HG02623 (cell line): ENCODE results near the gene BHLHE23.

Source experiments
- ATAC-seq: cut with Tn5 transposase; IDR thresholded peaks from one replicate; pipeline ENCODE4 v1.9.1; 2021; ENCODE audit warnings: moderate library complexity; ENCODE audit not compliant: unreplicated experiment

Gene BHLHE23

DNA sequence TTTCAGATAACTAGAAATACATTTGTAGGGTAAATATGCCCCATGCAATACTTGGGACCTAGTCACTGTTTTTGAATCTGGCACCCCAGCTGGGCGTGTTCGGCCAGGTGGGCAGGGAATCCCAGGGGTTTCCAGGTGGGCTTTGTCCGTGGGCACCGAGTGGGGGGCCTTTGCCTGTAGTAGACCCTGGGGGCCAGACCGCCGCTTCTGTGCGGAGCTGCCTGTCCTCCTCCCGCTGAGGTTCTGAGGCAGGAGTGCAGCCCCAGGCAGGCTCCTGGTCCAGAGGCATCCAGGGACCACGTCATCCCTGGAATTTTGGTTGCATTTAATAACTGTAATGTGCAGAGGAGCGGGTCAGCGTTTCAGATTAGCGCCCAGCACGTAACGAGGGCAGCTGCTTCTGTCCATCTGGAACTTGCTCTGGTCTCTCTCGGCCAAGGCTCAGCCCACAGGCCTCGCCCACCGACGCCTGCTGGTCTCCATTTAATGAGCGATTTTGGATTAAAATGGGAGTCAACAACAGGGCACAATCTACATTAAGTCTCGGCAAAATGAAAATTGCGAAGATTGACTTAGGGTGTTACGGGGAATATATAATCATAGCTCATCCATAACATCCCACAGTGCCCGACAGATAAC lies 12.8 kb downstream of the BHLHE23 start:
- ATAC-seq: no peak

DNA sequence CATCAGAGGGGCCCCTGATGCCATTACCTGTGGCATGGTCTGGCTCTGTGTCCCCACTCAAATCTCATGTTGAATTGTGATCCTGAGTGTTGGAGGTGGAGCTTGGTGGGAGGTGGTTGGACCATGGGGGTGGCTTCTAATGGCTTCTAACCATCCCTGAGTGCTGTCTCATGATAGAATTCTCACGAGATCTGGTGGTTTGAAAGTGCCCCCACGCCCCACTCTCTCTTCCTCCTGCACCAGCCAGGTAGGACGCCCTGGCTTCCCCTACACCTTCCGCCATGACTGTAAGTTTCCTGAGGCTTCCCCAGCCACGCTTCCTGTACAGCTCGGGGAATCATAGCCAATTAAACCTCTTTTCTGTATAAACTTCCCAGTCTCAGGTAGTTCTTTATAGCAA lies 14.9 kb downstream of the BHLHE23 start:
- no peak for ATAC-seq

DNA sequence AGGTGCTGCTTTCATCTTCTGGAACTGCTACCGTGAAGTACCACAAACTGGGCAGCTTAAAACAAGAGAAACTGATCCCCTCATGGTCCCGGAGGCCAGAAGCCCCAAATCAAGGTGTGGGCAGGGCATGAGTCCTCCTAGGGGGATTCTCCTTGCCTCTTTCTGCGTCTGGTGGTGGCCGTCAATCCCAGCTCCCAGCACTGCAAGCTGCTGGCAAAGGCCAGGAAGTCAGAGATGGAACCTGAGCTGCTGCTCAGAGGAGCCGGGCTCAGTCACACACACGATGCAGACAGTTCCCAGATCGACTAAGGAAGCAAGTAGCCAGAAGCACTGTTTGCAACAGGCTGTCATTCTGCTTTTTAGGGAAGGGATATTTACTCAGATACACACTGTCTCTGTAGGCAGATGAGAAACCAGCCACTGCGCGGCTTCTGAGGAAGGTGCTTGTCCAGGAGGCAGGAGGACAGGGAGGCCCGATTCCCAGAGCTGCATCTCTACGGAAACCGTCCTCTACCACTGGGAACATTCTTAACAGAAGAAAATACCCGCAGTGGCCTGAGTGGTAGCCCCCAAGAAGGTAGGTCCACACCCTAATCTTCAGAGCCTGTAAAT lies 15.5 kb downstream of the BHLHE23 start:
- ATAC-seq: no peak

DNA sequence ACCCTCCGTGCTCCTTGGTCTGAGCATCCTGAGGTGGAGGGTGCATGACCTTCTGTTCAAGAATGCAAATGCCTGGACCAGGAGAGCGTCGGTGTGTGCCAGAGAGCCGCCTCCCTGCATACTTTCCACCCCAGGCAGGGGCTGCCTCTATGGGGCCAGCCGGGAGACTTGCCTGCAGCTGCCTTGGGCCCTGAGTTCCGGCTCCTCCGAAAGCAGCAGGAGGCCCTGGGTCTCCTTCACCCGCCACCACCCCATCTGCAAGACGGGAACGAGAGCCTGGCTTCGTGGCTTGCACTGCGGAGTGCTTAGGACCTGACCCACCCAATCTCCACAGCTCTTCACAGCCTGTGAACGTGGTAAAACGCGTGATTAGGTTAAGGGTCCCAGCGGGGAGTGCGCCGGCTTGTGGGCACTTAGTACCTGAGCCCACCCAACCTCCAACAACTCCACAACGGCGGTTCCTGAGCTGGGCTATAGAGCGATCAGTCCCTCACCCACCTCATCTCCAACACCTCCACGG lies 16.4 kb downstream of the BHLHE23 start:
- ATAC-seq: no peak

DNA sequence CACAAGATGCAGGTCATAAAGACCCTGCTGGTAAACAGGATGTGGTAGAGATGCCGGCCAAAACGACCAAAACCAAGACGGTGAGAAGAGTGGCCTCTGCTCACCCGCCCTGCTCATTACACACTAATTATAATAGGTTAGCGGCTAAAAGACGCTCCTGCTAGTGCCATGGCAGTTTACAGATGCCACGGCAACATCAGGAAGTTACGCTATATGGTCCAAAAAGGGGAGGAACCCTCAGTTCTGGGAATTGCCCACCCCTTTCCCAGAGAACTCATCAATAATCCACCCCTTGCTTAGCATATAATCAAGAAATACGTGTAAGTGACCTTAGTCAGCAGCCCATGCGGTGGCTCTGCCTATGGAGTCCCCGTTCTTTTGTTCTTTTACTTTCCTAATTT lies 17.6 kb downstream of the BHLHE23 start:
- ATAC-seq: no peak

DNA sequence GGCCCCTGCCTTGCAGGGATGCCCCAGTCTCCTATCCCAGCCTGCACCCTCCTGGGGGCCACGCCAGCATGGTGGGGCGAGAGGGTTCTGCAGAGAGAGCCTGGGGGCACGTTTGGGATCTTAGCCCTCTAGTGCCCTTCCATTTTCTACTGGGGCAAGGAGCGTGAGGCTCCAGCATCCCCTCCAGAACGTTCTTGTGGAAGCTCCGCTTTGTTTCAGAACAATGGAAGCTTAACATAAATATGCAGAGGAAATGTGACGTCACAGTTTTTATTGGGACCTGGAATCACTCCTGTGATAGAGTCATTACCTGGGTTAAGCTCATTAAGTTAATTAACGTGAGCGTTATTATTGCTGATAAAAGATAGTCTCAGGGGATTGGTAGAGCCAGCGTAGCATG lies 19.6 kb downstream of the BHLHE23 start:
- ATAC-seq: no peak

DNA sequence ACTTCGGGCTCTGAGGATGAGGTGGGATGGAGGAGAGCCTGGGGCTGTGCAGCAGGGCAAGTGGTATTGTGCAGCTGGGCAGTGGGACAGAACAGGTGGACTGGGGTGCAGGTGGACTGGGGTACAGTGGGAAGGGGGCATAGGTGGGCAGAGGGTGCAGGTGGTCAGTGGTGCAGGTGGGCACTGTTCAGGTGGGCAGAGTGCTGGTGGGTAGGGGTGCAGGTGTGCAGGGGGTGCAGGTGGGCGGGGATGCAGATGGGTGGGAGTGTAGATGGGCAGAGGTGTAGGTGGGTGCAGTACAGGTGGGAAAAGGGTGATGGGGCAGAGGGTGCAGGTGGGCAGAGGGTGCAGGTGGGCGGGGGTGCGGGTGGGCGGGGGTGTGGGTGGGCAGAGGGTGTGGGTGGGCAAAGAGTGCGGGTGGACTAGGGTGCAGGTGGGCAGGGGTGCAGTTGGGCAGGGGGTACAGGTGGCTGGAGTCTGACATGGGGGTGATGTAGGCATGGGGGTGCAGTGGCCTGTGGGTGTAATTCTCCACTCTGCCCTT lies 20.4 kb downstream of the BHLHE23 start:
- ATAC-seq: no peak

DNA sequence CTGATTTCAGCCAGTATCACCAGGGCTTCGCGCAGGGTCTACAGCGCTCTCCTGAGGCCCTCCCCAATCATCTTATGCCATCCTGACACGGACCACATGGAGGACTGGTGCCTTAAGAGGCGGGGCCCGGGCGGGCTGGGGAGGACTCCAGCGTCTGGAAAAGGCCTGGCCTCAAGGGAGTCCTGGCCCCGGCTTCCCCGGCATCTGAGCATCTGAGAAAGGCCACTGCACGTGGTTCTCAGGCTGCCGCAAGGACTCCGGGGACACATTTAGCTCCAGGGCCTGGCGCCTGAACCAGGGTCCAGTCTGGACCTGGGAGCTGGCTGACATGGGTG lies 21.4 kb downstream of the BHLHE23 start:
- no peak for ATAC-seq

DNA sequence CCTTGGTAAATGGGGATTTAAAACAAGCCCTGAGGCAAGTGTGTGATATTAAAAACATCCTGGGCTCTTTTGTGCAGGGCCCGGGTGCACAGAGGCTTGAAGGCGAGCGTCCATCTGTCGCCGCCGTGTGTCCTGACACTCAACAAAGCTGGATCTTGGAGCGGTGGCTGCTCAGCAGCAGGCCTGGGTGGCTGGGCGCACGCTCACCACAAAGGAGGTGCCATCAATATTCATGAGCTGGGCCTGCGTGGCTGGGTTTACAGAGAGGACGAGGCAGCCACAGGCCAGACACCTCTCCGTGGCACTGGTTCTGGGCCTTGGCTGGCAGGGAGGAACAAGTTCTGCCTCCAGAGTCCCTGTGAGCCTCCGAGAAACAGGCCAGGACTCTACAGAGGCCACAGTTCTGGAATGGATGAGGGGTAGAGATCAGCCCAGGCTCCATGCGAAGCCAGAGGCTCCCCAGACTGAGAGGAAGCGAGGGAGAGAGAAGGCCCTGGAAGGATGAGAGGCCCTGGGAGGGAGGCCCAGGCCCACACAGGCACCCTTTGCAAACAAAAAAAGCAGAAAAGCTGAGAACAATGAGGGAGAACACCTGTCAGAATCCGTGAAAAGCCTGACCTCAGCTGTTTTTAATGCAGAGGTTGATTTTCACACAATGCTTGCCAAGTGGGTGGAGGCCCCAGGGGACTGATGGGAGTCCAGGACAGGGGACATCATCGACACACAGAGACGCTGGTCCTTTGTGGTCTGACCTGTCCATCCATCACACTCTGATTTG lies 21.9 kb downstream of the BHLHE23 start:
- ATAC-seq: no peak

DNA sequence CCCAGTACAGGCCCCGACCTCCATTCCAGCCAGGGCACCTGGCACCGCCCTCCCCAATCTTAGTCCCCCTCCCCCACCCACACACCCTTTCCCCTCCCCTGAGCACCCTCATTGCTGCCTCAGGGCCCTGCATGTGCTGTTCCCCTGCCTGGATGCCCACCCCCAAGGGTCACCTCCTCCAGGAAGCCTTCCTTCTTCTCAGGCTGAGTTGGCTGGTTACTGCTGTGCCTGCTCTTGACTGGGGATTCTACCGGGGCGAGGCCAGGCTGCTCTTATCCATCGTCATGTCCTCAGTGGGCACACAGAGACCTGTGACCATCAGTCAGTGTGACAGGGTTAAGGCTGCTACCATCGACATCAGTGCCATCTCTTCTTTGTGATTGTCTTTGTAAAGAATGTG lies 23.6 kb downstream of the BHLHE23 start:
- ATAC-seq: no peak

DNA sequence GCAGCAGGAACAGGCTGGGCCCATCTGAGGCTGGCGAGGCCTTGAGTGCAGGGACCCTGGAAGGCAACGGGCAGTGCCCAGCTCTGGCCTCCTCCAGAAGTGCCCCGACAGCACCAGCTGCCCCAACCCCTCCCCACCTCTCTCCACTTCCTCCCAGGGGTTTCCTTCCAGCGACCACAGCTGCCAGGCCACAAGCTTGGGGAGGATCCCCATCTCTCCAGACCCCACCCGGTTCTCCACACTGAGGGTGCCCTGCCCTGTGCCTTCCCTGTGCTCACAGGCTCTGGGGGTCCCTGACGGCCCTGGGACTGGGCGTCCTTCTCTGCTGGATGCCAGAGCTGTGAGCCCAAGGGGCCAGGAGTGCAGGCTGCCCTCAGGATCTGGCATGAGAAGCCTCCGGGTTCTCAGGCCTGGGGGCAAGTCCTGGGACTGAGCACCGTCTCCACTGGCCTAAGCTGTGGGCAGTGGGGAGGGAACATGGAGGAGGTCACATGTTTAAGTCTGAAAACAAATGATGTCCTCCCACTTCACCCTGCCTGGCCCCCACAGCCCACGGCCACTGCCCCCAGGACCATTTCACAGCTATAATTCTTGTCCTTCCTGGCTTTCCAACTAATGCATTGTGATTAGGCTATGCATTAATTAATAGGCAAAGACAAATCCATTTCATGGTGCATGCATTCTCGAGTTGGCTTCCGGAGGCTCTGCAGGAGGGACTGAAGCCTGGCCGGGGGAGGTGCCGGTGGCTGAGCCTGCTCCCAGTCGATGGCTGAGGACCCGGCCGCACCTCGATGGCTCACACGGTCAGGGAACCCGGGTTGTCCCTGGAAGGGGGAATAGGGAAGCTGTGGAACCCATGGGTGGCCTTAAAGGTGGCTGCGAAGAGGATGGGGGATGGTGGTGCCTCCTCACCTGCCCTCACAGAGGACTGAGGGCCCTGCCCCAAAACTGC lies 24.4 kb downstream of the BHLHE23 start:
- ATAC-seq: no peak

DNA sequence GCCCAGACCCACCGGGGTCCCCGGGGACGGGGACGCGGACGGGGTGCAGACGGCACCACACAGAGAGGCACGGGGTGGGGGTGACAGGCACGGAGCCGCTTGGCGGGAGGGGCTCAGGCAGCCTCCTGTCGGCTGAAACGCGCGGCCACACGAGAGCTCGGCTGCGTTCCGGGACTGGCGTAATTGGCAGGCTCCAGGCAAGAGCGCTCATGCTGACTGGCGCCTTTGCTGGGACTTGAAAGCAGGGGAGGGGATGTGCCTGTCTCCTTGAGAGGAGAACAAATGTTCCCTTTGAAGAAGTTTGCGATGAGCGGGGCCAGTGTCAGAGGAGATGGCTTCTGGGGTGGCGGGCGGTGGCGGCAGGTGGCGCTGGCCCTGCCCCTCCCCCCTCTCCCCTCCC lies 25.8 kb downstream of the BHLHE23 start:
- no peak for ATAC-seq

DNA sequence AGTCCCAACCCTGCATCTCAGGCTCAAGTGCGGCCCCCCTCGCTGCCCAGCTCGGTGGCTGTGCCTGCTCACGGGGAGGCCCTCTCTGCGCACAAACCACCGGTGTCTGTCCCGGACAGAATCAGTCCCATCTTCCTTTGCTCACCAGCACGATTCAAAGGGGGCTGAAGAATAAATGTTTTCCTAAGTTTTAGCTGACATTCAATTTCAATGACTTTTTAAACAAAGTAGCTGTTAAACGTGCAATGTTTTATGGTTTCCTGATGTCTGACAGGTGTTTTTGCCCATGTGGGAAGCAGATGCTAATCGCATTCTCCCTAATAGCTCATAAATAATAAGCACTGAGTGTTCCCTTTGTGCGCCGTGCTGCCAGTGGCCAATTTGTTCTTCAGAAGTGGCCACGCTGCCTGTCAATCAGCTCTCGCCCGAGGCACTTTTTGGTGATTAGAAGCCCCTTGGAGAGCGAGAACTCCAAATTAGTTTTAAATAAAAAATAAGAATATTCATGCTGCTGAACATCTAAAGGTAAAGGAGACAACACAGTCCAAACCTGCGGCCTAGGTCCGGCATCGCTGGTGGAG lies 26.3 kb downstream of the BHLHE23 start:
- no peak for ATAC-seq

DNA sequence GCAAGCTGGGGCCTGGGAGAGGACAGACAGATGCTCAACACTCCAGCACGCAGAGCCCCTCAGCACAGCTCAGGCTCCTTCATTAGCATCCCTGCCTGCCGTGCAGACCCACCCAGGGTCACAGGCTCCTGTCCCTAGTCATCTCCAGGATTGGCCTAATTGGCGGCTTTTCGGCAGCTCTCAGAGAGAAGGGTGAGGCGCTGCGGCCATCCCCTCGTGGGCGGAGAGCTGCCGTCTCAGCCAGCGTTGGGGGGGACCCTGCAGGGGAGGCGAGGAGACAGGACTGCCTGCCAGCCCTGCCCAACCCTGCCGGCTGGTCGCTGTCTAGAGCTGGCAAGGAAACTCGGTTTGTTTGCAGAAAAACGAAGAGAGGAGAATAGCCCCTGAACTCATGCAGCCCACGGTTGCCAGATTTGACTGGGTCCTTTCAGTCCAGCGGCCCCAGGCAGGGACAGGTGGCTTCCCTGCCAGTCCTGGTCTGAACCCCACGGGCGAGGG lies 26.8 kb downstream of the BHLHE23 start:
- no peak for ATAC-seq

DNA sequence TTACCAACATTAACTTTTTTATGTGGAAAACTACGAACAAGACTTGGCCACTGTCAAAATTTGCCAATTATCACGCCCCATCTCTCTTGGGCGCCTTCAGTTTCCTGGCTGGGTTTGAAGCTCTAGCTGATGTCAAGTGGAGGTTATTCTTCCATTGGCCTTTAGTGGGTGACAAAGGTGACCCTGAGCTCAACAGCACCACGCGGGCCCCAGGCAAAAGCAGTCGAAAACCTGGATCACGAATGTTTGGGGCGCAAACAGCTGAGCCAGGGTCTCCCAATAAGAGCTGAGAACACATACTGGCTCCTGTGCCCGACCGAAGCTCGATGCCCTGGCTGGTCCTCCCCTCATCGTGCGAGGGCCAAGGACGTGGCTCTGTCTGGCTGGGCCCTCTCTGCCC lies 27.5 kb downstream of the BHLHE23 start:
- no peak for ATAC-seq

DNA sequence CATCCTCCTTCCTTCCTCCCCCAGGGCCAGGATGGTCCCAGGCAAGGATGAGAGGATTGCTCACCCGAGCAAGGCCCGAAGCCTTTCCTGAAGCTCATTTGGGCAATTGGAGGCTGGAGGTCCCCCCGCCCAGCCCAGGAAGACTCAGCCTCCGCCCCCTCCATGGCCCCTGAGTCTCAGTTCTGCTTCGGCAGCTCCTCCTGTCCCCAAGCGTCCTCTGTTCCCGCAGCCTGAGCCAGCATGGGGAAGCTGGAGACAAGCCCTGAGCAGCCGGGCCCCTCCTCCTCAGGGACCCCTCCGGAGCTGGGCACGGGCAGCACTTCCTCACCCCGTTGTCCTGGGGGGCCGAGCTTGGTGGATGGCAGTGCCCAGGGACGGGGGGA lies 28.2 kb downstream of the BHLHE23 start:
- ATAC-seq: no peak

DNA sequence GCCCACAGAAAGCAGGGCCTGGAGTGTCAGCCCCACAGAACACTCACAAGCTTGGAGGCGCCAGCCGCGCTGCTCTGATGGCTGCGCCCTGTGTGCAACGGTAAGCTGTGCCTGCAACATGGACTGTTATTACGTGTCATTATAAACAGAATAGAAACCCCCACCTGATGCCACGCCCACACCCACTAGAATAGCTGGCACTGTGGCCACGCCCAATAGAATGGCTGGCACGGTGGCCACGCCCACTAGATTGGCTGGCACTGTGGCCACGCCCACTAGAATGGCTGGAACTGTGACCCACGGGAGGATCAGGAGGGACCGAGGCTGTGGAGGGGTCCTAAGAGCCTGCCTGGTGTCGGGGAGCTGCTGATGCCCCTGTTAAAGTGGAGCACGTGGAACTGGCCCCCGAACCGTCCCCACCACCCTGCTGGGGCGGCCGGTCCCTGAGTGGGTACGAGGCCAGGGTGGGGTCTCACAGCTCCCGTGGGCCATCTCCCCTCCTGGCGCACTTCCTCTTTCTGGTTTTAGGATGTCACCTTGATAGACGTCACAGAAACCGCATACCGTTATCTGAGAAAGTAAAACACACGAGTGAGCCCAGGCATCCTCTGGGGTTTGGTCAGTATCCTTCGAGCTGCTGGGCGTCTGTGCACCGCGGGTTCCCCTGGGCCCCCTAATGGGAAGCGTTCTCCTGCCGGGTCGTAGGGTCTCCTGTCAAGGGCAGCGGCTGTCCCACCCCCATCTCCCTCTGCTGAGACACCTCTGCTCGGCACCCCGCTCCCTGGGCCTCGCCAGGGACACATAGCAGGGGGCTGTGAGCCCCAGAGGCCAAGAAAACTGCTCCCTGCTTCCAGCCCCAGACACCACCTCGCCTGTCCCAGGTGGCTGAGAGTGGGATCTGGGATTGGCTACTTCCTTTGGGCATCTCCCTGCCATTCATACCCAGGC lies 28.9 kb downstream of the BHLHE23 start:
- peak; percentile 46 for ATAC-seq

DNA sequence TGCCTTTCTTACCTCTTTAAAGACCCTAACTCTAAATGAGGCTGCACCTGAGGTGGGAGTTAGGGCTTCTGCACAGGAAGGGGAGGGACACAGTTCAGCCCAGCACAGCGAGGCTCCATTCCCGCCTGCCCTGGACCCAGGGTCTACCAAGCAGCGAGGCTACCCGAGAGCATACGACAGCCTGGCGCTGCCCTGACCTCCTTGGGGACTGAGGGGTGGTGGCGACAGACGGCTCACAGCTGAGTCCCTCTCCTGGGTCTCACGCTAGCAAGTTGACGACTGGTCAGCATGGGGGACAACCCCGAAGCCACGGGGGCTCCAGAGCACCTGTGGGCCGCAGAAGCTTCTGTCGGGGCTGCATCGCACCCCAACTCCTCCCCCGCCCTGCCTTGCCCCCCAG lies 29.9 kb downstream of the BHLHE23 start:
- no peak for ATAC-seq

DNA sequence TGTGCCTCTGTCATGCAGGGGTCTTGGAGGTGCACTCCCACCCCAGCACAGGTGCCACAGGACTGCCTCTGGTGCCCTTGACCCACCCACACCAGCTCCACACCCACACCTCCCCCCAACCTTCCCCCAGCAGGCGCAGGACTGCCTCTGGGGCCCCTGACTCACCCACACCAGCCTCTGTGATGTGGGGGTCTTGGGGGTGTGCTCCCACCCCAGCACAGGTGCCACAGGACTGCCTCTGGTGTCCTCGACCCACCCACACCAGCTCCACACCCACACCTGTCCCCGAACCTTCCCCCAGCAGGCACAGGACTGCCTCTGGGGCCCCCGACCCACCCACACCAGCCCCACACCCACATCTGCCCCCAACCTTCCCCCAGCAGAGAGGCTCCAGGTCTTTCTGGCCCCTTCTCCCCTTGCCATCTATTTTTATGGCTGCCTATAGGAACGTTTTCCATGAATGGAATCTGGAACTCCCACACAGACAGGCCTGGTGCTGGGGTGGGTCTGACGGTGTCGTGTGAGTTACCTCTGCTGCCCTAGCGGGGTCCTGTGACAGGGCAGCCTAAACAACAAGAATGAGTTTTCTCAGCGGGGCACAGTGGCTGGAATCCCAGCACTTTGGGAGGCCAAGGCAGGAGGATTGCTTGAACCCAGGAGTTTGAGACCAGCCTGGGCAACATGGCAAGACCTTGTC lies 30.8 kb downstream of the BHLHE23 start:
- no peak for ATAC-seq
